ENCODE measurements around the gene CPLANE1. TPM values are rescaled to one million over a fixed set of nuclear protein-coding genes. Genes with fewer than 3 reads are reported as not detected.

Gene CPLANE1
- total and polyA plus RNA-seq, 2 of the 4 experiments (the other 2 are of a cell fraction): 4.4 to 17.9 TPM

- Histone ChIP-seq H3K4me2 (ENCODE audit: low read depth, low read length) (no peak overlapping the region), H4K8ac (ENCODE audit: low read depth in 2 of 2, low read length in 2 of 2) (no peak overlapping the region), H3K14ac (replicated peaks; ENCODE audit: low read depth, low read length) (no peak overlapping the region), H3K9ac (ENCODE audit: low read depth, low read length) (no peak overlapping the region), H3K56ac (ENCODE audit: extremely low read depth, insufficient read depth, low read length) (no peak overlapping the region), H3K27ac (ENCODE audit: insufficient read depth, low read length) (no peak overlapping the region), H2AFZ (replicated peaks; ENCODE audit: low read length, poor library complexity) (no peak overlapping the region), H3K9me3 (ENCODE audit: control insufficient read depth, insufficient read depth, low read length) (no peaks in the 10 kb centered on the region), H3K36me3 (ENCODE audit: control insufficient read depth, insufficient read depth, low read length) (no peaks in the 10 kb centered on the region), H4K20me1 (ENCODE audit: insufficient read depth, low read length) (no peaks in the 10 kb centered on the region), H3K4ac (ENCODE audit: low read depth, low read length) (no peak overlapping the region), H2BK120ac (ENCODE audit: low read depth, low read length) (no peak overlapping the region), H2AK5ac (ENCODE audit: low read depth, low read length) (no peak overlapping the region), H3K9me1 (ENCODE audit: insufficient read depth, low read length) (peaks cover 5% of the 10 kb centered on the region), H4K5ac (ENCODE audit: low read depth, low read length) (no peak overlapping the region), H2BK15ac (ENCODE audit: low read depth, low read length) (no peak overlapping the region), H2BK20ac (ENCODE audit: low read depth, low read length) (no peak overlapping the region), H3K79me1 (ENCODE audit: low read depth in 1 of 2, low read length in 2 of 2) (peaks cover 0 to 3% of the 10 kb centered on the region in 2 experiments; a peak in 1 of 4 replicates), H2BK5ac (ENCODE audit: low read depth, low read length, poor library complexity, severe bottlenecking) (no peak overlapping the region), H3K4me1 (ENCODE audit: control insufficient read depth, insufficient read depth, low read length) (peaks cover 4% of the 10 kb centered on the region), H3K23ac (ENCODE audit: low read depth, low read length) (no peak overlapping the region), H3K4me3 (ENCODE audit: insufficient read depth, low read depth, low read length) (no peak overlapping the region), H3K27me3 (ENCODE audit: control insufficient read depth, insufficient read depth, low read length) (no peaks in the 10 kb centered on the region), H4K91ac (ENCODE audit: insufficient read depth, low read depth, low read length) (no peak overlapping the region), H3K18ac (ENCODE audit: low read depth, low read length) (no peak overlapping the region), H2AK9ac (replicated peaks; ENCODE audit: low read depth, low read length, poor library complexity) (no peak overlapping the region)
- TF ChIP-seq CEBPB (IDR thresholded peaks at IDR 0.05; ENCODE audit: low read depth, low read length): no peak
- TF ChIP-seq SMC3 (IDR thresholded peaks at IDR 0.05; ENCODE audit: low read depth, low read length): no peak
- no peak for TF ChIP-seq RAD21 (IDR thresholded peaks at IDR 0.05; ENCODE audit: low read length)
- TF ChIP-seq CHD1 (IDR thresholded peaks at IDR 0.05; ENCODE audit: low read depth, low read length): no peak
- TF ChIP-seq MAFK (IDR thresholded peaks at IDR 0.05; ENCODE audit: low read depth, low read length): no peak
- TF ChIP-seq RCOR1 (IDR thresholded peaks at IDR 0.05; ENCODE audit: insufficient replicate concordance, low read length): no peak
- no peak for TF ChIP-seq USF2 (IDR thresholded peaks at IDR 0.05; ENCODE audit: low read depth, low read length)
- TF ChIP-seq MAZ (IDR thresholded peaks at IDR 0.05; ENCODE audit: borderline replicate concordance, low read depth, low read length): no peak
- TF ChIP-seq NFE2L2 (IDR thresholded peaks at IDR 0.05; ENCODE audit: low read depth, low read length): no peak
- no peak for TF ChIP-seq RFX5 (IDR thresholded peaks at IDR 0.05; ENCODE audit: low read depth, low read length)
- TF ChIP-seq FOS (IDR thresholded peaks at IDR 0.05; ENCODE audit: low read depth, low read length): no peak
- TF ChIP-seq BHLHE40 (IDR thresholded peaks at IDR 0.05; ENCODE audit: low read depth, low read length): no peak
- no peak for TF ChIP-seq MXI1 (IDR thresholded peaks at IDR 0.05; ENCODE audit: borderline replicate concordance, low read depth, low read length)
- TF ChIP-seq CTCF (conservative IDR thresholded peaks at IDR 0.05; ENCODE audit: low read depth, low read length): no peak
- no TSS peak for BruUV-seq (replicated peaks)
- no CpG with 5 or more reads among the region's 1 CpG for WGBS, 2 experiments (ENCODE audit: extremely low coverage in 2 of 2, insufficient read length in 1 of 2)
- dilution Hi-C loops (cut with HindIII; ENCODE audit: low sequenced_read_pairs, unreplicated experiment) (no loop called here), intact Hi-C loops (cut with micrococcal nuclease) (no loop called here), in situ Hi-C loops (cut with MboI; ENCODE audit: low sequenced_read_pairs) (no loop called here)
- ChIA-PET CTCF (no interaction called here), POLR2A (ENCODE audit: unreplicated experiment) (no interaction called here)
- no peak for ATAC-seq (ENCODE audit: low read depth)
- DNase-seq: no peak
These were observed 5.4 kb upstream of the CPLANE1 start for GRCh38 chr5:37254581-37254980.
